Nephron (organoid): ENCODE data around the gene UBA3.

Source experiments
- H3K27ac Mint-ChIP-seq, 3 experiments: 2 replicates each; pipeline ENCODE4 v1.8.0; 2020; ENCODE audit warnings: mixed read lengths in 3 of 3, mild to moderate bottlenecking in 2 of 3, moderate library complexity in 1 of 3
- H3K27me3 Mint-ChIP-seq: 2 replicates; pipeline ENCODE4 v1.8.0; 2021; ENCODE audit warnings: low read depth, mild to moderate bottlenecking, moderate library complexity, mixed read lengths
- H3K36me3 Mint-ChIP-seq: 2 replicates; pipeline ENCODE4 v1.8.0; 2020; ENCODE audit warnings: low read depth, mixed read lengths
- H3K4me1 Mint-ChIP-seq: 2 replicates; pipeline ENCODE4 v1.8.0; 2020; ENCODE audit warnings: mixed read lengths
- H3K4me3 Mint-ChIP-seq, 3 experiments: 2 replicates each; pipeline ENCODE4 v1.8.0; 2020; ENCODE audit warnings: mild to moderate bottlenecking in 3 of 3, mixed read lengths in 3 of 3, moderate library complexity in 2 of 3
- H3K9me3 Mint-ChIP-seq: 2 replicates; pipeline ENCODE4 v1.8.0; 2020; ENCODE audit warnings: mixed read lengths
- TF ChIP-seq, protein P1 (sequence below), 3 experiments: fragments of 200-600 bp; sonication (generic); IDR thresholded peaks; one replicate each; pipeline ENCODE4 v1.5.0; 2021; ENCODE audit warnings: antibody characterized with exemption in 3 of 3; ENCODE audit not compliant: unreplicated experiment in 3 of 3

Gene UBA3

GRCh38 chr3:69085168-69085832, 5.1 kb upstream of the UBA3 start:
- no peaks in the 10 kb centered on the region for H3K27me3 Mint-ChIP-seq
- peak overlapping the region; percentile 84 to 95 (median 91) for H3K27ac Mint-ChIP-seq
- peak overlapping the region; percentile 93 to 95 (median 95) for H3K4me3 Mint-ChIP-seq
- peaks cover 69% of the 10 kb centered on the region for H3K4me1 Mint-ChIP-seq
- TF ChIP-seq, protein P1, sequence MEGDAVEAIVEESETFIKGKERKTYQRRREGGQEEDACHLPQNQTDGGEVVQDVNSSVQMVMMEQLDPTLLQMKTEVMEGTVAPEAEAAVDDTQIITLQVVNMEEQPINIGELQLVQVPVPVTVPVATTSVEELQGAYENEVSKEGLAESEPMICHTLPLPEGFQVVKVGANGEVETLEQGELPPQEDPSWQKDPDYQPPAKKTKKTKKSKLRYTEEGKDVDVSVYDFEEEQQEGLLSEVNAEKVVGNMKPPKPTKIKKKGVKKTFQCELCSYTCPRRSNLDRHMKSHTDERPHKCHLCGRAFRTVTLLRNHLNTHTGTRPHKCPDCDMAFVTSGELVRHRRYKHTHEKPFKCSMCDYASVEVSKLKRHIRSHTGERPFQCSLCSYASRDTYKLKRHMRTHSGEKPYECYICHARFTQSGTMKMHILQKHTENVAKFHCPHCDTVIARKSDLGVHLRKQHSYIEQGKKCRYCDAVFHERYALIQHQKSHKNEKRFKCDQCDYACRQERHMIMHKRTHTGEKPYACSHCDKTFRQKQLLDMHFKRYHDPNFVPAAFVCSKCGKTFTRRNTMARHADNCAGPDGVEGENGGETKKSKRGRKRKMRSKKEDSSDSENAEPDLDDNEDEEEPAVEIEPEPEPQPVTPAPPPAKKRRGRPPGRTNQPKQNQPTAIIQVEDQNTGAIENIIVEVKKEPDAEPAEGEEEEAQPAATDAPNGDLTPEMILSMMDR (IDR thresholded peaks at IDR 0.05; ENCODE audit: unreplicated experiment in 3 of 3): no peak
- H3K9me3 Mint-ChIP-seq: no peaks in the 10 kb centered on the region
- peaks cover 4% of the 10 kb centered on the region for H3K36me3 Mint-ChIP-seq

- Mint-ChIP-seq H3K27me3 (no peaks in the 10 kb centered on the region), H3K27ac (peak within 1 kb of the TSS; percentile 84 to 95 (median 91)), H3K4me1 (peaks cover 63% of the 10 kb centered on the region), H3K9me3 (no peaks in the 10 kb centered on the region), H3K4me3 (peak within 1 kb of the TSS; percentile 93 to 95 (median 95)), H3K36me3 (no peaks in the 10 kb centered on the region)
- TF ChIP-seq, protein P1 (IDR thresholded peaks at IDR 0.05; ENCODE audit: unreplicated experiment in 3 of 3): no peak
Observed at GRCh38 chr3:69084326-69085167, 4.4 kb upstream of the UBA3 start, which contains the start of gene ARL6IP5. TSS of gene ARL6IP5 (plus strand) at chr3:69084937. CDS start at chr3:69085048, 111 bp downstream.

DNA sequence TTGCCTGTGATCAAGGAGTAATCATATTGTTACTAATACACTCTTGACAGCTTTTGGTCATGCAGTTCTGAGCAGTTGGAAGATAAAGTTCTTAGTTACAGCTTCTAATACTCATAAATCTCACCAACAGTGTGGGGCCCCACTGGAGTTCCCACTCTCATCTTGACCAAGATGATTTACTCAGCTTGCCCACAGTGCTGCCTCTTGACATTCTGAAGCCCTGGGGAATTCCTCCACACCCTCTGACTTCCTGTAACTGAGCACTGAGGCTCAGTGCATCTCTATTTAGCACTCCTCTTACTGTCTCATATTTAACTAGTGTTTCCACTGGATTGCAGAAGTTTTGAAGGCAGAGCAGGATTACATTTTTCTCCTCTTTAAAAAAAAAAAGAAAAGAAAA, 2.6 kb upstream of the UBA3 start:
- H3K4me3 Mint-ChIP-seq: peak overlapping the region; percentile 45 to 67 (median 48)
- no peaks in the 10 kb centered on the region for H3K27me3 Mint-ChIP-seq
- peaks cover 65% of the 10 kb centered on the region for H3K4me1 Mint-ChIP-seq
- peak overlapping the region; percentile 70 to 83 (median 75) for H3K27ac Mint-ChIP-seq
- H3K9me3 Mint-ChIP-seq: no peaks in the 10 kb centered on the region
- TF ChIP-seq, protein P1 (IDR thresholded peaks at IDR 0.05; ENCODE audit: unreplicated experiment in 3 of 3): no peak
- no peaks in the 10 kb centered on the region for H3K36me3 Mint-ChIP-seq

DNA sequence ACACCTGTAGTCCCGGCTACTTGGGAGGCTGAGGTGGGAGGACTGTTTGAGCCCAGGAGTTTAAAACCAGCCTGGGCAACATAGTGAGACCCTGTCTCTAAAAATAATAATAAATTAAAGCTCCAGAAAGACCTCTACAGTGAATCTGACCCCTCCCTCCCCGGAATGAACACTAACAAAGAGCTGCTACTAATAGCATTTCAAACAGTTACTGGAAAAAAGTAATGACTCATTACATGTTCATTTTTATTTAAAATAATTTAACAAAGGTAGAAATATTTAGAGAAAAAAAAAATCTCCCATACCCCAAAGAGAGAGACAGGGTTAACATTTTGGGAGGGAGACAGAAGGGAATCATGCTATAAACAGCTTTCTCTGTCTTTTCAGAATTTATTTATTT, 2.2 kb upstream of the UBA3 start:
- peaks cover under 1% of the 10 kb centered on the region for H3K36me3 Mint-ChIP-seq
- H3K4me3 Mint-ChIP-seq: peak overlapping the region; percentile 45 to 67 (median 48)
- peak overlapping the region; percentile 70 to 83 (median 75) for H3K27ac Mint-ChIP-seq
- TF ChIP-seq, protein P1 (IDR thresholded peaks at IDR 0.05; ENCODE audit: unreplicated experiment in 3 of 3): no peak
- H3K27me3 Mint-ChIP-seq: no peaks in the 10 kb centered on the region
- no peaks in the 10 kb centered on the region for H3K9me3 Mint-ChIP-seq
- H3K4me1 Mint-ChIP-seq: peaks cover 69% of the 10 kb centered on the region

DNA sequence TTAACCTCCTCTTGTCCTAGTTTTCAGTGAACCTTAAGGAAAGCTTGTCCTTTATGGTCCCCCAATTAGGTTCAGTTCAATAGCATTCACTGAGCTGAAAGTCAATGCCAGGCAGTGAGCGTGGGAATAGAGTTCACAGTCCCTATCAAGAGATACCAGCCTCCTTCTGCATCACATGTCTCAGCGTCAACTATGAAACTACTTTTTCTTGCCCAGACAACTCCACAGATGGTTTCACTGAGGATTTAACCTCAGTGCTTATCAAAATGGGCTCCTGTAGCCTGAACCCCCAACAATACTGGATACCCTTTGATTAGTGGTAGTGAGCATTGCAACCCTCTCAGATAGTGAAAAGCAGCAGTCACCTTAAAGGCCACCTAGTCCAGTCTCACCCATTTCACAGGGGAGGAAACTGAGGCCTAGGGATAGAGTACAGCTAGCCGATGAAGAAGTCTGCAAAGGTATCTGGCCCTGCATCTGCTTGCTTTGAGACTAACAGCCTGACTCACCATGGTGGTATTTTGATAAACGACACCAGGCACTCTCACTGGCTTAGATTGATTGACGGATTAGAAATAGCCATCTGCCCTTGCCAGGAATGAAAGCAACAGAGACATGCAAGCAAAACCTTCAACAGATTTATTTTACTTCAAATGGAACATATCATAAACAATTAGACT, 1.6 kb upstream of the UBA3 start:
- H3K4me1 Mint-ChIP-seq: peaks cover 73% of the 10 kb centered on the region
- H3K9me3 Mint-ChIP-seq: no peaks in the 10 kb centered on the region
- H3K27me3 Mint-ChIP-seq: no peaks in the 10 kb centered on the region
- H3K4me3 Mint-ChIP-seq: peak overlapping the region; percentile 56 to 84 (median 71)
- peak overlapping the region in 1 of 3 experiments; percentile 74 for H3K27ac Mint-ChIP-seq
- TF ChIP-seq, protein P1 (IDR thresholded peaks at IDR 0.05; ENCODE audit: unreplicated experiment in 3 of 3): no peak
- peaks cover 5% of the 10 kb centered on the region for H3K36me3 Mint-ChIP-seq
